Measurements from ENCODE around the gene SEMA6A.

The SEMA6A gene

GRCh38 chr5:116492776-116493175, 81.8 kb downstream of the SEMA6A start:
- no peak for DNase-seq (ENCODE audit: low read depth)

GRCh38 chr5:116492016-116492623, 82.5 kb downstream of the SEMA6A start:
- DNase-seq (ENCODE audit: low read depth) = no peak

DNA sequence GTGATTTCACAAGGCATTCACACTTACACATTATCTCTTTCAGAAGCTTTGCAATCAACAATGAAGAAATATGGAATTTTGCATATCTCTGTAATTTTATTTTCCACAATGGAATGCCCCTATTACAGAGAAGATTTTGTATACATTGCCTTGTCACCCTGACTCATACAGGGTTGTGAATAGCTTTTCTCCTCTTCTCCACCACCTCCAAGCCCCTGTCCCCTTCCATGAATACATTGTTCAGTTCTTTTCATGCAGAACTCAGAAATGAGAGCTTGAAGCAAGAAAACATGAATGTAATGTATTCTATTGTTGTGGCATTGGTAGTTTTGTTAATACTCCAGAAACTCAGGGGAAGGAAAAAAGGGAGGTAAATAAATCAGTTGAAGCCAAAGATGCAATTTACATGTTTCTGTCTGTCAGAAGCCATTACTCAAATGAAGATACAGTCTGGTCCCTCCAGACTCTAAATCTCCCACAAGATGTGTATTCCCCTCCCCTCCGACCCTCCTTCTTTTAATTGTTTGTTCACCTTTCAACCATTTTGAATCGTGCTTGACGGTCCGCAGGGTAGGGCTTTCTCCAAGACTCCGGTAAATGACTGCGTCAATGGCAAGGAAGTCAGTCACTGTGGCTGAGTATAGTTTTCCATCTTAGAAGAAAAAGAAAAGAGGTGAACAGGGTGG, 86.1 kb downstream of the SEMA6A start:
- no peak for DNase-seq (ENCODE audit: low read depth)

DNA sequence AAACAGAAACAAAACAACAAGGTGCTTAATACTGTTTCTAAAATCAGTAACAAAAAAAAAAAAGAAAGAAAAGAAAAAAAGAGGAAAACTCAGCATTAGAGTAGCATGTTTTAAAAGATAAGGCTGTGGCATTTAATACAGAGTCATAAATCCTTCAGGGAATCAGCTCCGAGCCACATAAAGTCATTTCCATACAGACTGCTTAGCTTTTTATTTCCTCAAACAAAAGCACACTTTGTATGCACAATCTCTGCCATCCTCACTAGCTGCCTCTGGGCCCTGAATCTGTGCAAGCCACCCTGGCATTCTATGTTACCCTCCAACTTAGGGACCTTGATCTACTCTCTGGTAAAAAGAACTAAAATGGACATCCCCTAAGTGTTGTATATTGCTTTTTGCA, 87.6 kb downstream of the SEMA6A start:
- DNase-seq (ENCODE audit: low read depth) = no peak

DNA sequence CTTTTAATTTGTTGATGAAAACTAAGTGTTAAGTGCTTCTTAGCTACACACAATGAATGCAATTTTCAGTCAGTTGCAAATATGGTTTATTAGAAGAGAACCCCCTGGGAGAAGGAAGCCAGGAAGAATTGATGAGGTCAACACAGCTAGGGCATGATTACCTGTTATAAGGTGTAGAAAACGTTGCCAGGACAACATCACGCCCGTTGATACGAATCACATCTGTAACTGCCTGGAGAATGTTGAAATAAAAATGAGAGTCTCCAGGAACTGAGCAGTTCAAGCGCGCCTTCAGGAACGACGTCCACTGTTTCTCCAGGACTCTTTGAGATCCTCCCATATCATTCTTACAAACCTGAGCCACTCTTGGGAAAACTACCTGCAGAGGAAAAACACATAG, 88.0 kb downstream of the SEMA6A start:
- no peak for DNase-seq (ENCODE audit: low read depth)

GRCh38 chr5:116484645-116485044, 90.0 kb downstream of the SEMA6A start:
- no peak for DNase-seq (ENCODE audit: low read depth)

DNA sequence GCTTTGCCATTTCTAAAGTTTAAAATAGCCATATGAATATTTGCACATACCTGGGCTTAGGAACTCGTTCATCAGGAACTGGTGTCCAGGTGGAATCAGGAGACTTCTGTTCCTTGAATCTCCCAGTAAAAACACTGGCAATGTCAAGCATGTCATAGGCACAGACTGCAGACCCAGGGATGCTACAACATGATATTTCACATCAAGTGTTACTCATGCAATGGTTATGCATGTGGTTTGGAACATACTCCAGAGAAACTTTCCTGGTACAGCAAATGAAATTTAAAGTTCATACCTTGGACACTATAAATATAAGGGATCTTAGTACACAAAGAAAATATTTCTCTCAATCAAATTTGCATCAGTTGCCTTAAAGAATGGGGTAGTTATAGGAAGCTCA, 92.2 kb downstream of the SEMA6A start:
- no peak for DNase-seq (ENCODE audit: low read depth)

GRCh38 chr5:116480894-116481510, 93.6 kb downstream of the SEMA6A start:
- DNase-seq (ENCODE audit: low read depth) = no peak

- DNase-seq (ENCODE audit: low read depth) = no peak
Observed at GRCh38 chr5:116479776-116480675, 94.6 kb downstream of the SEMA6A start.

GRCh38 chr5:116478491-116478890, 96.1 kb downstream of the SEMA6A start:
- DNase-seq (ENCODE audit: low read depth) = no peak

DNA sequence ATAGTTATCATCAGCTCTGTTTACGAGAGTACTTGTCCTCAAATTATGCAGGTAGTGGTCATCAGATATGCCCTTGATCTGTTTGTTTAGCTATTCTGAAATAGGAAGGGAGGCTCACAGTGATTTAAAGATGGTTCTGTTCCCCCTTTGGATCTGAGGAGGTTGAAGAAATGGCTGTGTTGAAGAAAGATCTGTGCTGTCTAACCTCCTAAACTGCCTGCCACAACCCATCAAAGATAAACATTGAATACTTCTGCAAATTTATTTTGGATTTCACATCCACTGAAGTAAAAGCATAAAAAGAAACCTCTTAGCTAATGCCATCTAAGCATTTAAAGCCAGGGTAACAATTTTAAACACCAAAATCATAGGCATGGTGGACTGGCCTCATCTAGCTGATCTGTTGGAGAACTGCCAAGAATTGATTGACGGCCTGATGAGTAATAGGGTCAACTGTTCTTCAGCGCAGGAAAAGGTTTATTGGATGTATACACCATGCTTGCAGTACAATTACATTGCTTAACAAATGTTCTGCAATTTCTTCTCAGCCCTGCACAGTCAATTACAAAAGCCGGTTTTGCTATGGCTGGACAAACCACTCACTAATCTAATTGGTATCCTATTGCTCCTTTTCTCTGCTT, 97.6 kb downstream of the SEMA6A start:
- no peak for DNase-seq (ENCODE audit: low read depth)

- no peak for DNase-seq (ENCODE audit: low read depth)
Observed at GRCh38 chr5:116475338-116475737, 99.3 kb downstream of the SEMA6A start.

GRCh38 chr5:116473706-116474105, 100.9 kb downstream of the SEMA6A start:
- no peak for DNase-seq (ENCODE audit: low read depth)

DNA sequence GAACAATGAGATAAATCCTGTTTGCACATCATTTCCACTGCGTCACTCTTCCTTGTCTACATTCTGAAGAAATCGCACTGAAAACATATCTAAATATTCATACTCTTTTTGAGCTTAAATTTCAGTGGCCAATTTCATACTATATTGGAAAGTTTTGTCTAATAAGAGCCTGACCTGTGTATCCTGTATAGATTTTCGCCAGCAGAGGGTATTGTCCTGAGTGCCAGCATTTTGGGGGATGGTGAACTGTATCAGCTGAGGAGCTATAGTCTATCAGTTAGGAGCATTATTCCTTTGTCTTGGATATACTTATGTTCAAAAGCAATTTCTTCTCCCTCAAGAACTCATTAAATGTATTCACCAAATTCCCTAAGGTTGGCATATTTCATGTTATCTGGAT, 102.3 kb downstream of the SEMA6A start:
- no peak for DNase-seq (ENCODE audit: low read depth)

DNA sequence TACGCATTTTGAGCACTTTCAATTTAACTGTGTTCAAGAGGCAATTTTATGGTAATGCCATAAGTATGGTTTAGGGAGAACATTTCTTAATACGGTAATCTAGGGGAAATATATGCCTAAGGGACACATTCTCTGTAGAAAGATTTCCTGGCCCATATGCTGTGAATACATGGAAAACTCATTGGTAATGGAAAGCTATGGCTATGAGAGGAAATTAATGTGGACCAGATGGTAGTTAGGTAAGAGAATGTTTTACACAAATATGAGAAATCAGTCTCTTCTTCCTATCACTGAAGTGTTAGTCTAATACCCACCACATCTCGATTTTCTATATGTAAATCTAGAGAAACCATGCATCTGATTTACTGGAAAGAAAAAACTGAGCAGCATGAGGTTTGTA, 105.0 kb downstream of the SEMA6A start:
- DNase-seq (ENCODE audit: low read depth) = no peak

DNA sequence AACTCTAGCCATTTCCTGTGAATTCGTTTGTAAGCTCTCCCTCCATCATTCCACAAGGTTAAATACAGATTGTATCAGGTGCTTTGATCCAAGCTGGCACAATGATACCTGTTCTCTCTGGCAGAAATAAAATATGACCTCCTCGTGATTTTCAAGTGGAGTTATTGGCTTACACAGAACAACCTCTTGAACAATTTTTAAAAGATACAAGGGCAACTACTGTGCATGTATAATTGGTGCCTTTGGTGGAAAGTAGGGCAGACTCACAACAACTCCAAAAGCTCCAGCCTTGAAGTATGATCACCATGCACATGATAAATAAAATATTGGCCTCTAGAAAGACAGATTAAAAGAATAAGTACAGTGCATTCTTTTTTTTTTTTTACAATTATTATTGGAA, 106.0 kb downstream of the SEMA6A start:
- no peak for DNase-seq (ENCODE audit: low read depth)

GRCh38 chr5:116467465-116467843, 107.2 kb downstream of the SEMA6A start:
- DNase-seq (ENCODE audit: low read depth) = no peak

- DNase-seq (ENCODE audit: low read depth) = no peak
Observed at GRCh38 chr5:116466727-116467464, 107.7 kb downstream of the SEMA6A start.

DNA sequence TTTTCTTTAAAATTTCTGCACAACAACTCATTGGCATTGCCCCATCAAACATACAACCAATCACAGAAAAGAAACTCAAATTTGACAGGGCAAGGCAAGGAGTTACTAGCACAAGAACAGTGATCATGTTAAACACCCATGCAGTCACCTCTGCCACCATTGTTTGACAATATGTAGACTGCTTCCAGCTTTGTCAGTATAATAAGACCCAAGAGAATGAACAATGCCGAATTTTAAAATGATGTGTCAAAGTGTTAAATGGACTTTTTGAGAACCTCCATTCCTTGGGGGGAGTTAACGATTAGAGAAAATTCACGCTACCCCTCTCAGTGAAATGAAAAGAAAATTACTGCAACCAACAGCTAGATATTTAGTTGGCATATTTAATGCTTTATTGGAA, 109.2 kb downstream of the SEMA6A start:
- no peak for DNase-seq (ENCODE audit: low read depth)

GRCh38 chr5:116464144-116464708, 110.4 kb downstream of the SEMA6A start:
- no peak for DNase-seq (ENCODE audit: low read depth)

DNA sequence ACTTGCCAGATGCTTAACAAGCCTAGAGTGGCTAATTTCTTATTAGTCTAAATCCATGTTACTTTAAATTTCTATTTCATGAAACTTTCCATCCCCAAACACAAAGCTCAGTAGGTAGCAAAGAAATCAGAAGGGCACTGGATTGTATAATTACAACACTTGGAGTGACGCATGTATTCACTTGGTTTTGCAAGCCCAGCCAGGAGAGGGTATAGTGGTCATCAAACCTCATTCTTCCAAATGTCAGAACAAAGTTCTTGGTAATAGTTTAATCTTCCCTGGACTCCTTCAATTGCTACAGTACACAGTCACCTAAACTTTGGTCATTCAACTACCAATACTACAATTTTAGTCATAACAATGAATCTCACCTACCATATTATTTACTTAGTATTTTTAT, 112.1 kb downstream of the SEMA6A start:
- no peak for DNase-seq (ENCODE audit: low read depth)

Data from activated T-helper 1 cell treated with Interleukin-2 at 50 U/mL for 16 hours (primary cell).